Breast epithelium (tissue), 3 donors: ENCODE results near the gene EEF1G.

ENCODE experiments used
- CTCF ChIP-seq, 3 donors: fragments of 450-650 bp; IDR thresholded peaks; one replicate each; pipeline ENCODE4 v1.5.1; 2016 to 2017; ENCODE audit warnings: antibody characterized with exemption in 3 of 3, mild to moderate bottlenecking in 3 of 3, moderate library complexity in 3 of 3
- POLR2A ChIP-seq: fragments of 450-650 bp; IDR thresholded peaks from one replicate; pipeline ENCODE4 v1.6.1; 2016; ENCODE audit warnings: antibody characterized with exemption, mild to moderate bottlenecking, moderate library complexity

- TF ChIP-seq POLR2A (no peak), CTCF (IDR thresholded peaks at IDR 0.05) (no peak)
Observed at GRCh38 chr11:62544581-62545436, 28.9 kb downstream of the EEF1G start.
